Kidney epithelial cell (primary cell): ENCODE results near the gene RNF8. TPM values are rescaled to one million over a fixed set of nuclear protein-coding genes. Genes with fewer than 3 reads are reported as not detected.

Source experiments
- DNase-seq: peaks from one replicate; pipeline ENCODE4 v3.0.0-alpha.2; 2010; ENCODE audit warnings: low read depth
- H3K27me3 ChIP-seq: 2 replicates; pipeline ENCODE4 v1.6.0; 2011; ENCODE audit warnings: low read length; ENCODE audit not compliant: control insufficient read depth, insufficient read depth
- H3K36me3 ChIP-seq: 2 replicates; pipeline ENCODE4 v1.5.1; 2011; ENCODE audit warnings: low read length; ENCODE audit not compliant: control insufficient read depth, insufficient read depth
- H3K4me3 ChIP-seq: 2 replicates; pipeline ENCODE4 v1.5.1; 2011; ENCODE audit warnings: low read depth, mild to moderate bottlenecking, control low read depth, low read length
- total RNA-seq: library from RNA; depleted of rRNA; stranded (reverse); fragments of >200 nt; gene quantifications from 2 replicates; pipeline ENCODE4 v1.2.3, GENCODE V29; 2015
- TF ChIP-seq, protein P1 (sequence below): IDR thresholded peaks from 2 replicates; pipeline ENCODE4 v1.5.1; 2011; ENCODE audit warnings: mild to moderate bottlenecking, moderate library complexity, low read length, control low read depth, inconsistent platforms; ENCODE audit not compliant: insufficient read depth, poor library complexity, severe bottlenecking

Gene RNF8
- total RNA-seq, 1 donor from 2014 or later = 16.8 TPM

DNA sequence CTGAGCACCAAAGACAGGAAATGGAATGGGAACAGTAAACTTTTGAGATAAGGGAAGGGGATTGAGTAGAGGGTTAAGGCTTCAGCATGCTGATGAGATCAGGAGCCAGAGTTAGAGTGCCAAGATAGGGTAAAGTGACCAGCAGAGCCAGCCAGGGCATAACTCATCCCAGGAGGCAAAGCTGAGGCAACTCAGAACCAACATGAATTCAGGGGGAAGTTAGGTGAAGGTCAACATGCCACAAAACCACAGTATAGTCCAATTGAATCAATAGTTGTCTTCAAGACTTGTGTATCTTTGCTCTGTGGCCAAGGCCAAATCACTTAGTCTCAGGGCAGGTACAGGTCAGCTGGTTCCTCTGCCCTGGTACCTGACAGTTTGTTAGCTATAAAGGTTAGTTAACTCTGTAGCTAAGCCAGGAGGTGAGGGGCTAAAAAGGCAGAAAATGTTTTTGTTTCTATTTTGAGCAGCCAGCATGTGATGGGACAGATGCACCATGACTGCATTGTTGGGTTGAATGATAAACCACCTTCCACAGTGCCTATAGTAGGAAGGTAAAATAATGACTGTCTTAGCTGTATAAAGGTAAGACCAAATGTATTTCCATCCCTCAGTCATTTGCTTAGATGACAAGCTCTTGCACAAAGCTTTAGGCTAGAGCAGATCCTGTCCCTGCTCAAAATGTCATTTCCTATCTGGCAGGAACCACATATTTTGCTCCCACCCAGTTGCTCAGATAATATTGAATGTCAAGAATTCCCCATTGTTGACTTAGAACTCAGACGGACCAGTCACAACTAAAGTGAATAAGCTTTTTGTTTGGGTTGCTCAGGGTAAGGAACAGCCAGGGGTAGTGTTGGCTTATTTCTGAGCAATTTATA lies 15.8 kb downstream of the RNF8 start:
- no peak overlapping the region for H3K4me3 ChIP-seq
- no peaks in the 10 kb centered on the region for H3K36me3 ChIP-seq
- no peaks in the 10 kb centered on the region for H3K27me3 ChIP-seq
- no peak for DNase-seq
- TF ChIP-seq, protein P1, sequence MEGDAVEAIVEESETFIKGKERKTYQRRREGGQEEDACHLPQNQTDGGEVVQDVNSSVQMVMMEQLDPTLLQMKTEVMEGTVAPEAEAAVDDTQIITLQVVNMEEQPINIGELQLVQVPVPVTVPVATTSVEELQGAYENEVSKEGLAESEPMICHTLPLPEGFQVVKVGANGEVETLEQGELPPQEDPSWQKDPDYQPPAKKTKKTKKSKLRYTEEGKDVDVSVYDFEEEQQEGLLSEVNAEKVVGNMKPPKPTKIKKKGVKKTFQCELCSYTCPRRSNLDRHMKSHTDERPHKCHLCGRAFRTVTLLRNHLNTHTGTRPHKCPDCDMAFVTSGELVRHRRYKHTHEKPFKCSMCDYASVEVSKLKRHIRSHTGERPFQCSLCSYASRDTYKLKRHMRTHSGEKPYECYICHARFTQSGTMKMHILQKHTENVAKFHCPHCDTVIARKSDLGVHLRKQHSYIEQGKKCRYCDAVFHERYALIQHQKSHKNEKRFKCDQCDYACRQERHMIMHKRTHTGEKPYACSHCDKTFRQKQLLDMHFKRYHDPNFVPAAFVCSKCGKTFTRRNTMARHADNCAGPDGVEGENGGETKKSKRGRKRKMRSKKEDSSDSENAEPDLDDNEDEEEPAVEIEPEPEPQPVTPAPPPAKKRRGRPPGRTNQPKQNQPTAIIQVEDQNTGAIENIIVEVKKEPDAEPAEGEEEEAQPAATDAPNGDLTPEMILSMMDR = no peak

DNA sequence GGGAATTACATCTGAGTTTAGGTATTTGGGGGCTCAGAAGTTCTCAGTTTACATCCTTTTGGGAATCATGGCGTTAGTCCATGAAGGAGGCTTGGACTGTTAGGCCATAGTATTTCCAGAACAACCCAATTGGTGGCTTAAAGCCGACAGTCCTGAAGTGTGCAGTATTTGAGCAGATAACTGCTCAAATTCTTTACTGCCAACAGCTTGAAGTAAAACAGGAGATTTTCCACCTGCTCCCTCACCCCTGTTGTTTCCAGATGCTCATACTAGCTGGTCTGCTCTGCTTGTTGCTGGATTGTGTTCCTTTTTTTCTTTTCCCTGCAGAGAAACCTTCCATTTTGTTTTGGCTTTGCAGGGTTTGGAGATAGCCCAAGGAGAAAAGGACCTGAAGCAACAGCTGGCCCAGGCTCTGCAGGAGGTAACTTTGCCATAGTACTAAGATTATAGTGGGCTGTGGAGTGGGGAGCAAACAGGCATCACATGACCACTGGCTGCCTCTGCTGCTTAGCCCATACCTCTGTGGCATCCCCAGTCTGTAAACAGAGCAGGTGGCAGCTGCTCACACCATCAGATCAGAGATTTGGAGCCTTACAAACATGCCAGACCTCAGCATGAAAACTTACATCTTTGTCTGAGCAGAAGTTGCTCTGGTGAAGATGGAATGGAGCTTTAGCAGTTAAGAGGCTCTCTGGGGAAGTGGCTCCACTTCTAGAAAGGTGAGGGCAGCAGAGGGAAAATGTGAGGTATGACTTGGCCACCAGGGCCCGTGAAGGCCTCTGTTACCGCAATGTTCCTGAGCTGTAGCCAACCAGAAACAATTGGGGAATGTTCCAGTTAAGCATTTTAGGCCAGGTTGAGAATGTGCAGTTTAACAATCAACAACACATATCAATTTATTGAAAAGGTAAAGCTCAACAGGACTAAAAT lies 17.6 kb downstream of the RNF8 start:
- TF ChIP-seq, protein P1 = no peak
- Histone ChIP-seq H3K27me3 (no peaks in the 10 kb centered on the region), H3K36me3 (no peaks in the 10 kb centered on the region), H3K4me3 (no peak overlapping the region)
- DNase-seq = no peak

DNA sequence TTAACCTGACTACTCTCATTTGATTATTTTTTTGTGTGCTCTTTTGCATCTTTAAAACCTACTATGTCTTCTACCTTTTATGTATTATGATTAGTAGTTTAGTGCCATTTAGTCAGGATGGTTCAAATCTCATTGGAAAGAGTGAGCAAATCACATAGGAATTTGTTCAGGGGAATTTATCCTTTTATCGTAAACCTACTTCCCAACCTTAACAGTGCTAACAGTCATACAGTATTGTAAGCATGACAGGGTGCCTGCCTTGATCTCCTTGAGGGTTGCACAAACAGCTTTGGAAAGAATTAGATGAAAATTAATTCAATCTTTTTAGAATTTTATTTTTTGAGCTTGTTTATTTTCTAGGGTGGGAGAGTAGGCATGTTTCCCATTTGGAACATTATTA lies 18.3 kb downstream of the RNF8 start:
- Histone ChIP-seq H3K36me3 (no peaks in the 10 kb centered on the region), H3K27me3 (no peaks in the 10 kb centered on the region), H3K4me3 (no peak overlapping the region)
- TF ChIP-seq, protein P1 = no peak
- no peak for DNase-seq

DNA sequence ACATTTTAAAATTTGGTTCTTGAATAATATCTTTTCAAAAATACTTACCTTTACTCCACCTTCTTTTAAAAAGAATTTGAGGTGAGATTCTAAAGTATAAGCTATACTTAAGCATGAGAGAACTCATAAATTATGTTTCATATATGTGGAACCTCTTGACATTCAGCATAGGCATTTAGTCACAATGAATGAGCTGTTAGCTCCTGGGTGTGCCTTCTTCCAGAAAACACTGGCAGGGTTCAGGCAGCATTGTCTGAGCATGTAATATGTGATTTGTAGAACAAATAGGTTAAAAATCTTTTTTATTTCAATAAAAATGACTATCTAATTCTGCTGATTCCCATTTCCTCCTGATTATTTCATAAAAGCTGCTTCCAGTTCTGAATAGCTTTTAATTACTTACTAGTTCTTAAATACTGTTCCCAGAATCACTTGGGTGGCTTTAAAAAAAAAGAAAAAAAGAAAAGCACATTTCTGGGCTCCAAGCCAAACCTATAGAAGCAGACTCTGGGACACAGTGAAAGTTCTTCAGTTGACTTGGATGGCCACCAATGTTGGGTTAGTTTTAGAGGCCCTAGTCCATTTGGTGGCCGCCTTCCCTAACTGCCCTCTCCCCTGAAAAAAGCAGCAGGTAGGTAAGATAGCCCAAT lies 20.2 kb downstream of the RNF8 start:
- Histone ChIP-seq H3K4me3 (no peak overlapping the region), H3K36me3 (no peaks in the 10 kb centered on the region), H3K27me3 (no peaks in the 10 kb centered on the region)
- no peak for DNase-seq
- TF ChIP-seq, protein P1 = no peak

DNA sequence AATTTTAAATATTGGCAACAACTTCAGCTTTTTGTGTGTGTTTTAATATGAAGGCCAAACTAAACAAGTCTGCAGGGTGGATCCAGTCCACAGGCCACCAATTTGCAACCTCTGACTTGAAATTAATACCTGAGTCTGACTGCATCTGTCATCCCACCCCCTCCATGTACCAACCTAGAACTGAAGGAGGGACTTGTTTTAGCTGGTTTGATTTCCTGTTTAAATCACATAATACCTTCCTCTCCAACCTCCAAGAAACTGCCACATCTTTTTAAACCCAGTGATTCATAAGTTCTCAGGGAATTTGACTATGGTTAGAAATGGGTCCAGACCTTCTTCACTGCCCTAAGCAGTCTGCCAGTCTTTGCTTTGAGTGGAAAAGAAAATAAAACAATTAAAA lies 21.6 kb downstream of the RNF8 start:
- H3K27me3 ChIP-seq = no peaks in the 10 kb centered on the region
- DNase-seq = no peak
- no peak overlapping the region for H3K4me3 ChIP-seq
- no peaks in the 10 kb centered on the region for H3K36me3 ChIP-seq
- TF ChIP-seq, protein P1 = no peak
